A673 (cell line): Measurements from ENCODE around the gene GRB10. TPM values are rescaled to one million over a fixed set of nuclear protein-coding genes. Genes with fewer than 3 reads are reported as not detected.

Experiments used
- BruUV-seq: library from RNA; stranded (reverse); fragments of 400-500 nt; replicated peaks from 2 replicates; lab custom pipeline; 2021; lab: Mats Ljungman, UMichigan
- CTCF ChIA-PET: fragments of 300-600 bp; sonication (Branson Sonifier 250); formaldehyde crosslinking; loops from one replicate; lab custom pipeline; 2022; ENCODE audit warnings: antibody characterized with exemption; lab: Charles Lee
- POLR2A ChIA-PET: fragments of 300-600 bp; sonication (Branson Sonifier 250); formaldehyde crosslinking; loops from one replicate; lab custom pipeline; 2022; ENCODE audit warnings: antibody characterized with exemption; ENCODE audit not compliant: low non-redundant PET; lab: Charles Lee
- DNase-seq: peaks from one replicate; pipeline ENCODE4 v3.0.0-alpha.2; 2015; ENCODE audit warnings: low spot score
- H3K27ac ChIP-seq: fragments of 200-600 bp; sonication (generic); 2 replicates; pipeline ENCODE4 v1.5.1; 2016; ENCODE audit warnings: mixed run types, low read depth, mild to moderate bottlenecking, mixed read lengths, antibody characterized with exemption, low read length; ENCODE audit not compliant: poor library complexity, severe bottlenecking
- H3K27me3 ChIP-seq: fragments of 200-600 bp; sonication (generic); replicated peaks from 2 replicates; pipeline ENCODE4 v1.6.1; 2017; ENCODE audit warnings: mixed run types, low read depth, mild to moderate bottlenecking, mixed read lengths, antibody characterized with exemption, low read length; ENCODE audit not compliant: insufficient read depth, poor library complexity
- H3K36me3 ChIP-seq: fragments of 200-600 bp; sonication (generic); 2 replicates; pipeline ENCODE4 v1.6.1; 2016; ENCODE audit warnings: mixed run types, mild to moderate bottlenecking, mixed read lengths, antibody characterized with exemption, low read length; ENCODE audit not compliant: insufficient read depth, poor library complexity, severe bottlenecking
- H3K4me1 ChIP-seq: fragments of 200-600 bp; sonication (generic); 2 replicates; pipeline ENCODE4 v1.6.1; 2017; ENCODE audit warnings: mixed run types, mild to moderate bottlenecking, mixed read lengths, antibody characterized with exemption, low read length; ENCODE audit not compliant: insufficient read depth, poor library complexity, severe bottlenecking
- H3K4me3 ChIP-seq: fragments of 200-600 bp; sonication (generic); 2 replicates; pipeline ENCODE4 v1.5.1; 2016; ENCODE audit warnings: low read depth, mixed run types, mild to moderate bottlenecking, mixed read lengths, low read length; ENCODE audit not compliant: poor library complexity, severe bottlenecking
- H3K9me3 ChIP-seq: fragments of 200-600 bp; sonication (generic); 2 replicates; pipeline ENCODE4 v1.6.1; 2016; ENCODE audit warnings: mixed run types, low read depth, mild to moderate bottlenecking, mixed read lengths, antibody characterized with exemption, low read length; ENCODE audit not compliant: poor library complexity, severe bottlenecking
- EZH2 ChIP-seq: fragments of 200-600 bp; sonication (generic); IDR thresholded peaks from 2 replicates; pipeline ENCODE4 v1.6.1; 2017; ENCODE audit warnings: borderline replicate concordance, low read depth, mild to moderate bottlenecking, mixed read lengths, antibody characterized with exemption, low read length; ENCODE audit not compliant: poor library complexity, severe bottlenecking
- intact Hi-C: fragments of 100-400 bp; cut with micrococcal nuclease; formaldehyde crosslinking; loops from one replicate; pipeline ENCODE4 v1.10.0; 2022; ENCODE audit not compliant: unreplicated experiment
- total RNA-seq: library from RNA; stranded (reverse); gene quantifications from 2 replicates; pipeline ENCODE4 v1.2.3, GENCODE V29; 2021
- TF ChIP-seq, protein P1 (sequence below): fragments of 300-800, 200-600 bp; sonication (generic); conservative IDR thresholded peaks from 2 replicates; pipeline ENCODE4 v1.5.1; 2017; ENCODE audit warnings: low read depth, mild to moderate bottlenecking, antibody characterized with exemption, low read length, moderate library complexity, mixed read lengths

GRB10 gene
- total RNA-seq, 1 experiment from 2014 or later = 0.41 TPM

DNA sequence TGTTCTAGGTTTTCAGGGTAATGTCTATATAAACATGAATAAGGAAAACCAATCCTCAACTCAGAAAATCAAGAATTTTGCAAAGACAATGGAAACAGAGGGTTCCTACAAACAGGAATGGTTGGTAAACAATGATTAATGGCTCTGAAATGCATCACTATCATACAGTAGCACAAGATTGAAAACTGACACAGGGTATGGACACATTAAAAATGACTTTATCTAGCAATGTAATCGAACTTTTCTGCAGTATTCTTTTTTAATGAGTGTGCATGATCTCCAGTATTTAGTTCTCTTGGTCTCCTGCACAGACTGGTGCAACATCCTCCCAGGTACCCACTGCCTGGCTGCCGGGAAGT lies 15.9 kb downstream of the GRB10 start:
- no peaks in the 10 kb centered on the region for H3K27me3 ChIP-seq
- intact Hi-C loops = no loop called here
- no peaks in the 10 kb centered on the region for H3K4me1 ChIP-seq
- H3K27ac ChIP-seq = no peak overlapping the region
- peaks cover 5% of the 10 kb centered on the region for H3K9me3 ChIP-seq
- POLR2A ChIA-PET = no interaction called here
- no peak for TF ChIP-seq EZH2
- TF ChIP-seq, protein P1, sequence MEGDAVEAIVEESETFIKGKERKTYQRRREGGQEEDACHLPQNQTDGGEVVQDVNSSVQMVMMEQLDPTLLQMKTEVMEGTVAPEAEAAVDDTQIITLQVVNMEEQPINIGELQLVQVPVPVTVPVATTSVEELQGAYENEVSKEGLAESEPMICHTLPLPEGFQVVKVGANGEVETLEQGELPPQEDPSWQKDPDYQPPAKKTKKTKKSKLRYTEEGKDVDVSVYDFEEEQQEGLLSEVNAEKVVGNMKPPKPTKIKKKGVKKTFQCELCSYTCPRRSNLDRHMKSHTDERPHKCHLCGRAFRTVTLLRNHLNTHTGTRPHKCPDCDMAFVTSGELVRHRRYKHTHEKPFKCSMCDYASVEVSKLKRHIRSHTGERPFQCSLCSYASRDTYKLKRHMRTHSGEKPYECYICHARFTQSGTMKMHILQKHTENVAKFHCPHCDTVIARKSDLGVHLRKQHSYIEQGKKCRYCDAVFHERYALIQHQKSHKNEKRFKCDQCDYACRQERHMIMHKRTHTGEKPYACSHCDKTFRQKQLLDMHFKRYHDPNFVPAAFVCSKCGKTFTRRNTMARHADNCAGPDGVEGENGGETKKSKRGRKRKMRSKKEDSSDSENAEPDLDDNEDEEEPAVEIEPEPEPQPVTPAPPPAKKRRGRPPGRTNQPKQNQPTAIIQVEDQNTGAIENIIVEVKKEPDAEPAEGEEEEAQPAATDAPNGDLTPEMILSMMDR = no peak
- CTCF ChIA-PET = no interaction called here
- no peak for DNase-seq
- BruUV-seq = no TSS peak
- H3K4me3 ChIP-seq = no peak overlapping the region
- H3K36me3 ChIP-seq = no peaks in the 10 kb centered on the region

DNA sequence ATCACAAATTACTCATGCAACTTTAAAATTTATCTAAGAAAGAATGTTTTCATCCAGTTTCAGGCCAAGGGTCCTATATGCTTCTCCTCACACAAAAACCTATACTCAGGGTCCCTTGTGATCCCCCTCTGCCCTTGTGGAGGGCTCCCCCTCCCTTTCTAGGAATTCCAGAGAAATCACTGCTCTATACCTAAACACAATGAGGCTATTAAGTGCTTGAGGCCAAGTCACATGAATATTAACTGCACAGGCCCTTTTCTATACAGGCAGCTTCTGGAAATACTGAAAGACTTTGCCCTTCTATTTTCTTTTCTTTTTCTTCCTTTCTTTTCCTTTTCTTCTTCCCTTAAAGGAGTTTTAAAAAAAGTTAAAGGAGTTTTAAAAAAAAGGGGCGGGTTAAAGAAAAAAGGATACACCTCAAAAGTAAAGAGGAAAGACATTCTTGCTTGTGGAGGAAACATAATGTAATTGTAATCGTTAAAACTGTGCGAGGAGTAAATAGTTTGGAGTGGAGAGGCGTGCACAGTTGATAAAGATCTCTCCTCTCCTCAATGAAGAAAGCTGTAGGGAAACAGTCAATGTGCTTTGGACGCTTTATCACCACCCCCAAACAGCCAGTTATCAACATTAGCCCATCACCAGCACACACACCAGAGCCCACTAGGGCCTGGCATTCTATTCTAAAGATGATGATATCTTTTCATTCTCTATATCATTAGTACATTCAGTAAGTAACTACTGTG lies 16.4 kb downstream of the GRB10 start:
- Histone ChIP-seq H3K4me3 (no peak overlapping the region), H3K9me3 (peaks cover 5% of the 10 kb centered on the region), H3K4me1 (no peaks in the 10 kb centered on the region), H3K36me3 (no peaks in the 10 kb centered on the region), H3K27ac (no peak overlapping the region), H3K27me3 (no peaks in the 10 kb centered on the region)
- ChIA-PET POLR2A (no interaction called here), CTCF (no interaction called here)
- TF ChIP-seq, protein P1 = no peak
- TF ChIP-seq EZH2 = no peak
- BruUV-seq = no TSS peak
- intact Hi-C loops = no loop called here
- no peak for DNase-seq

DNA sequence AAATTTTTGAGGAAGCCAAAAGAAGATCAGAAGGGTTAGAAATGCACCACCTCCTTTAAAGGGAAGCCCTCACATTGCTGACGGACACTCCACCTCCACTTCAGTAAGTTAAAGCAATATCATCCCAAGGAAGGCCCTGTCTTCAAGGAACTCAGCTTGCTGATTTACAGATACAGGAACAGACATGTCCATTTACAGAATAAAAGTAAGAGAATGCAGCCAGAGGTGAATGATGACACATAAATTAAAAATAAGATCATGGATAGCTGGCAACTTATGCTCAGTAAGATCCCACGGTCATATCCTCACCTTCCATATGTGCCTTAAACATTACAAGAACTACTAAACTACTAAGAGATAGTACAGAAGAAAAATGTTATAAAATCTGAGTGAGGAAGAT lies 20.4 kb downstream of the GRB10 start:
- BruUV-seq = no TSS peak
- TF ChIP-seq EZH2 = no peak
- TF ChIP-seq, protein P1 = no peak
- ChIA-PET CTCF (no interaction called here), POLR2A (no interaction called here)
- Histone ChIP-seq H3K9me3 (peaks cover 4% of the 10 kb centered on the region), H3K4me3 (no peak overlapping the region), H3K27ac (no peak overlapping the region), H3K4me1 (no peaks in the 10 kb centered on the region), H3K36me3 (no peaks in the 10 kb centered on the region), H3K27me3 (no peaks in the 10 kb centered on the region)
- intact Hi-C loops = no loop called here
- no peak for DNase-seq
